Measurements from ENCODE around the gene ZNF577.

The ZNF577 gene

GRCh38 chr19:51884713-51885112 is 3.0 kb downstream of the ZNF577 start:
- H3K4me3 ChIP-seq, result no peak overlapping the region

GRCh38 chr19:51882518-51882917 is 5.2 kb downstream of the ZNF577 start:
- Histone ChIP-seq H3K27ac (no peak overlapping the region), H3K4me3 (no peak overlapping the region)

More at GRCh38 chr19:51884713-51885112, 3.0 kb downstream of the ZNF577 start:
- H3K27ac ChIP-seq, result no peak overlapping the region

- Histone ChIP-seq H3K27ac (no peak overlapping the region), H3K4me3 (no peak overlapping the region)
Observed at GRCh38 chr19:51873097-51873496, 14.7 kb downstream of the ZNF577 start.

GRCh38 chr19:51861870-51862622 is 25.7 kb downstream of the ZNF577 start:
- H3K27ac ChIP-seq, result no peak overlapping the region
- no peak overlapping the region for H3K4me3 ChIP-seq

GRCh38 chr19:51837145-51837544 is 50.6 kb downstream of the ZNF577 start:
- no peak overlapping the region for H3K27ac ChIP-seq
- no peak overlapping the region for H3K4me3 ChIP-seq

GRCh38 chr19:51830274-51830673 is 57.5 kb downstream of the ZNF577 start:
- no peak overlapping the region for H3K4me3 ChIP-seq
- no peak overlapping the region for H3K27ac ChIP-seq

- Histone ChIP-seq H3K27ac (peak overlapping the region in 10 of 21 experiments; percentile 3 to 67 (median 32)), H3K4me3 (no peak overlapping the region)
Observed at GRCh38 chr19:51824281-51825005, 63.3 kb downstream of the ZNF577 start.

- H3K4me3 ChIP-seq, result no peak overlapping the region
- peak overlapping the region in 4 of 21 experiments; percentile 3 to 46 (median 32) for H3K27ac ChIP-seq
Observed at GRCh38 chr19:51822946-51823345, 64.8 kb downstream of the ZNF577 start.

GRCh38 chr19:51822325-51822724 is 65.4 kb downstream of the ZNF577 start:
- no peak overlapping the region for H3K4me3 ChIP-seq
- H3K27ac ChIP-seq, result peak overlapping the region in 5 of 21 experiments; percentile 14 to 54 (median 38)

- Histone ChIP-seq H3K27ac (peak overlapping the region in 6 of 21 experiments; percentile 12 to 54 (median 34)), H3K4me3 (no peak overlapping the region)
Observed at GRCh38 chr19:51821921-51822320, 65.8 kb downstream of the ZNF577 start.

- Histone ChIP-seq H3K27ac (peak overlapping the region in 6 of 21 experiments; percentile 12 to 54 (median 34)), H3K4me3 (no peak overlapping the region)
Observed at GRCh38 chr19:51821456-51821855, 66.3 kb downstream of the ZNF577 start.

Measured in skin epidermis (tissue), 12 donors.